Right ventricle myocardium superior (tissue), 1 donor: ENCODE measurements around the gene PLEKHH1. TPM values are rescaled to one million over a fixed set of nuclear protein-coding genes. Genes with fewer than 3 reads are reported as not detected.
"Not testable (repeated sequence)": the region's sequence is repeated elsewhere in the genome, so short reads cannot be mapped to it uniquely, and the experiment has no call there.

Experiments
- ATAC-seq: fragments of 200-7000 bp; cut with Tn5 transposase; one replicate; pipeline ENCODE4 v1.9.1; 2020; ENCODE audit warnings: mild to moderate bottlenecking; ENCODE audit not compliant: poor library complexity
- DNase-seq: peaks from one replicate; pipeline ENCODE4 v3.0.0-alpha.2; 2020
- intact Hi-C: fragments of 100-400 bp; cut with DNase I; formaldehyde crosslinking; loops from one replicate; pipeline ENCODE4 v1.11.2; 2022
- total RNA-seq: library from RNA; stranded (reverse); fragmentation: NEBNext Ultra II Directional; extraction: Animal tissue kit (Norgen Biotek cat#: 25700); gene quantifications from one replicate; pipeline ENCODE4 v1.2.1, GENCODE V29; 2021
- donor health status: DM: no; HTN: yes; CAD: no; lungs with severe emphysema.

Gene PLEKHH1
- total RNA-seq, 1 donor from 2014 or later = 4.4 TPM

GRCh38 chr14:67599698-67600561 is 66.8 kb downstream of the PLEKHH1 start, which contains the start of gene PIGH:
Gene PIGH (minus strand): TSS chr14:67600268. CDS start chr14:67600203, 65 bp downstream.
- intact Hi-C loops = no loop called here
- DNase-seq = peak; percentile 95
- peak; percentile 99 for ATAC-seq

DNA sequence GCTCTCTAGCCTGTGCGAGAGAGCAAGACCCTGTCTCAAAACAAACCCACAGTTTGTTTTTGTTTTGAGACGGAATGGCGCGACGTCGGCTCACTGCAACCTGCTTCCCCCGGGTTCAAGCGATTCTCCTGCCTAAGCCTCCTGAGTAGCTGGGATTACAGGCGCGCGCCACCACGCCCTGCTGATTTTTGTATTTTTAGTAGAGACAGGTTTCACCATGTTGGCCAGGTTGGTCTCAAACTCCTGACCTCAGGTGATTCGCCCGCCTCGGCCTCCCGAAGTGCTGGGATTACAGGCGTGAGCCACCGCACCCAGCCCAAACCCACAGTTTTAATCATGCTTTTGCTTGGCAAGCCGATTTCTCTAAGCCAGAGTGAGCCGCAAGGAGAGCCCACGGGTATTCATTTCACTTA is 67.5 kb downstream of the PLEKHH1 start:
- ATAC-seq, intact Hi-C loops: not testable (repeated sequence)

GRCh38 chr14:67602076-67602475 is 69.0 kb downstream of the PLEKHH1 start:
- DNase-seq (no peak), ATAC-seq (no peak)
- intact Hi-C loops = no loop called here

More for the DNA sequence above, 67.5 kb downstream of the PLEKHH1 start:
- not testable (repeated sequence) for DNase-seq

GRCh38 chr14:67602995-67603545 is 70.0 kb downstream of the PLEKHH1 start:
- ATAC-seq = no peak
- intact Hi-C loops = no loop called here
- no peak for DNase-seq

DNA sequence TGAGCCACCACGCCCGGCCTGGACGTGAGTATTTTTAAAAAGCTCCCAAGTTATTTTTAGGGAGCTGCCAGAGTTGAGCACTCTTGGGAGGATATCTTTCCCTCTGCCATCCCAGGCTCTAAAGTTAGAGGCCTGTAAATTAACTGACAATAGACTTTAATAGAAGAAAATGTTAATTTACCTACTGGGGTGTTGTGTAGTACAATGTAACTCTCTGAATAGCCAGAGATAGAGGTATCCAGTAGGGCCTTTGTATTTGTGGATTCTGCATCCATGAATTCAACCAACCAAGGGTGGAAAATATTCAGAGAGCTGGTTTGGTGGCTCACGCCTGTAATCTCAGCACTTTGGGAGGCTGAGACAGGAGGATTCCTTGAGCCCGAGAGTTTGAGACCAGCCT is 74.6 kb downstream of the PLEKHH1 start:
- intact Hi-C loops = no loop called here
- no peak for DNase-seq

GRCh38 chr14:67609642-67610310 is 76.7 kb downstream of the PLEKHH1 start:
- DNase-seq = no peak
- no peak for ATAC-seq
- intact Hi-C loops = no loop called here

More for the DNA sequence above, 74.6 kb downstream of the PLEKHH1 start:
- no peak for ATAC-seq

DNA sequence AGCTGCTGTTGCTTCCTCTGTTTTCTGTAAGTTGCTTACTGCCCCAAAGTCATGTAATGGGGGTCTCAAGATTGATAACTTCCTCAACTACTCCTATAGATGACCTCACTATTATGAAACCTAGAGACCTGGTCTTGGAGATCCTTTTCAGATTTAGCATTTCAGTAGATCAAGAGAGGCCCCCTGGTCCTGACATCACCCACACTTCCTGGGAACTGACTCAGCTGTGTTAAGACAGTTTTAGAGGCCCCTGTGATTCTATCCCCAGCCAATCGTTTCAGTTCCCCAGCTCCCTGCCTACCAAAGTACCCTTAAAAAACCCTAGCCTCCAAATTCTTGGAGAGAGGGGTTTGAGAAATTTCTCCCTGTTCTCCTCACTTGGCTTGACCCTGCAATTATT is 77.4 kb downstream of the PLEKHH1 start:
- ATAC-seq = no peak
- no peak for DNase-seq
- intact Hi-C loops = no loop called here

GRCh38 chr14:67618617-67619063 is 85.5 kb downstream of the PLEKHH1 start:
- ATAC-seq = peak; percentile 77
- intact Hi-C loops = loop anchor here (5.0 kb wide), 1 partner anchor 49 kb away; no protein-coding TSS in a partner anchor

GRCh38 chr14:67619446-67620216 is 86.5 kb downstream of the PLEKHH1 start, which contains the start of gene ARG2:
Gene ARG2 (plus strand): TSS chr14:67619920. CDS start chr14:67619978, 58 bp downstream.
- ATAC-seq (peak; percentile 99), DNase-seq (peak; percentile 99)
- intact Hi-C loops = loop anchor here (5.0 kb wide), 1 partner anchor 48 kb away; no protein-coding TSS in a partner anchor

More at GRCh38 chr14:67618617-67619063, 85.5 kb downstream of the PLEKHH1 start:
- DNase-seq = no peak

- intact Hi-C loops = no loop called here
- DNase-seq (no peak), ATAC-seq (peak; percentile 12)
These were observed 87.2 kb downstream of the PLEKHH1 start for GRCh38 chr14:67620217-67620785.

DNA sequence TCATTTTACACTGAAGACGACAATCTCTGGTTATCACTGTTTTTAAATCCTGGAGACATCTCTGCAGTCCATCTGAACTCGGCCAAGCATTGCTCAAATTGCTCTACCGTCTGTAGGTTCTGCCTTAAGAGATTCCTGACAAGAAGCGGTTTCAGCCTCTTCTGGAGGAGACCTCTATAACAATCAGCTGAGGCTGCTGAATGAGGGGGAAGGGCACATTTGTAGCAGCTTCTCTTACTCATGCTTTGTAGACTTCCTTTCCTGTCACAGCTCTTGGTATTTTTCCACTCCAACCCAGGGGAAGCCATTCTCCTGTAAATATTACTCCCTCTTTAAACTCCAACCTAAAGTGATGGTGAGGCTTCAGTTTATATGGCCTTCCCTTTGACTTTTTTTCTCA is 89.6 kb downstream of the PLEKHH1 start:
- no peak for ATAC-seq
- no peak for DNase-seq
- intact Hi-C loops = no loop called here

DNA sequence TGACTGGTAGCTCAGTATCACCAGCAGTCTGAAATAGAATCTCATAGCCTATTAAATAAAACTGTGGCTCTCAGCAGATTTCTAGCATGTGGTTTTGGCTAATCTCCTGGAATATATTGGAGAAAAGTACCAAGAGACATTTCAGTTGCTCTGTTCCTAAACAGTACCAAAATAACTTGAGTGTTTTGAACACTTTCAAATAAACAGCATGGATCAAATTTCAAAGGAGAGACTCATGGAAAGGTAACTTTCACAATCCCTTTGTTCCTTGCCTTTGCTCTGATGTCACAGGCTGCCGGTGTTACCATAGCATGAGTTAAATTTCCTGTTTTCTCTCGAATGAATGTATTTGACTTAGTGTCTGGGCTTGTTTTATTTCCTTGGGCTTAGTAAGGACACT is 90.0 kb downstream of the PLEKHH1 start:
- DNase-seq (no peak), ATAC-seq (no peak)
- intact Hi-C loops = no loop called here

GRCh38 chr14:67626131-67626530 is 93.0 kb downstream of the PLEKHH1 start:
- intact Hi-C loops, ATAC-seq, DNase-seq: not testable (repeated sequence)

DNA sequence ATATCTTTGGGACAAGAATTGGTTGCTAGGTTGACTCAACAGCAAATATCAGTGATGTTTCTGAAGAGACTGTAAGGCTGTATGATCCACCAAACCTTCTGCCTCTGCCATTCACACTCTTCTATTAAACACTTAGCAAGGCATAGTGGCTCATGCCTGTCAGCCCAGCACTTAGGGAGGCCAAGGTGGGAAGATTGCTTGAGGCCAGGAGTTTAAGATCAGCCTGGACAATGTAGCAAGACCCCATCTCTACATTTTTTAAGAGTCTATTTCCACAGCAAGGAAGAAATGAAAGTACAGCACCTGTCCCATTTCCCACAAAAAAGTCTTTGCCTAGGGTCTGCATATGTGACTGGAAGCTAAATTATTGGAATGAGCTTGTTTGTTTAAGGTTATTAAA is 94.4 kb downstream of the PLEKHH1 start:
- ATAC-seq (no peak), DNase-seq (no peak)
- intact Hi-C loops = no loop called here

GRCh38 chr14:67630186-67630585 is 97.1 kb downstream of the PLEKHH1 start:
- DNase-seq (no peak), ATAC-seq (no peak)
- intact Hi-C loops = no loop called here

- DNase-seq = no peak
These were observed 97.8 kb downstream of the PLEKHH1 start for GRCh38 chr14:67630938-67631337.

DNA sequence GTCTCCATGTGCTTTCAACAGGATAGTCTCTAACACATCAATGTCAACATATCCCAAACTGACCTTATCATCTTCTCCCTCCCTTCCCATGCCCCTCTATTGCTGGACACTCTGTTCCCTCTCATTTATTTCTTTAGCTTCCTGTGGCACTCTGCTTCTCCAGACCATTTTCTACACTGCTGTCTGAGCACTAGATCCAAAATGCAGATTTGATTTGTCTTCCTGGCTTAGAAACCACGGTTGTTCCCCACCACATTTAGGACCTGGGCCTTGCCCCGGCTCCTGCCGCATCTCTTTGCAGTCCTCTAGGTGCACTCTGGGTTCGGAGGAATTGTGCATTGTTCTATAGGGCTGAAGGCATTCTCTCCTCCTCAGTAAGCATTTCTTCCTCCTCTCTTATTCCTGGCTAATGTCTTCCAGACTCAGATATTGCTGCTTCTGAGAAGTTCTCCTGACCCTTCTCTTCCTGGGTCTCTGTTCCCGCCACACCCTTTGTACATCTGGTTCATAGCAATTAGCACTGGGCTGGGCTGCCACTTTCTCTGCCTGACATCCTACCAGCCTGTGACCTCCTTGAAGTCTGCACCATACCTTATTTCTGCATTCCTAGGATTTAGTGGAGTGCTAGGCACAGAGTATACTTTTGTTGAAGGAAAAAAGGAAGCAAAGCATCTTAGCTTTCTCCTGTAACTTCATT is 100.5 kb downstream of the PLEKHH1 start:
- intact Hi-C loops = no loop called here
- DNase-seq (no peak), ATAC-seq (no peak)

More at GRCh38 chr14:67630938-67631337, 97.8 kb downstream of the PLEKHH1 start:
- intact Hi-C loops = no loop called here
- ATAC-seq = no peak
